EL (cell line): ENCODE measurements around the gene CAPNS2.
"Not testable (repeated sequence)": the region's sequence is repeated elsewhere in the genome, so short reads cannot be mapped to it uniquely, and the experiment has no call there.

Experiments
- DNase-seq: peaks from one replicate; pipeline ENCODE4 v3.0.0-alpha.2; 2016

The CAPNS2 gene

DNA sequence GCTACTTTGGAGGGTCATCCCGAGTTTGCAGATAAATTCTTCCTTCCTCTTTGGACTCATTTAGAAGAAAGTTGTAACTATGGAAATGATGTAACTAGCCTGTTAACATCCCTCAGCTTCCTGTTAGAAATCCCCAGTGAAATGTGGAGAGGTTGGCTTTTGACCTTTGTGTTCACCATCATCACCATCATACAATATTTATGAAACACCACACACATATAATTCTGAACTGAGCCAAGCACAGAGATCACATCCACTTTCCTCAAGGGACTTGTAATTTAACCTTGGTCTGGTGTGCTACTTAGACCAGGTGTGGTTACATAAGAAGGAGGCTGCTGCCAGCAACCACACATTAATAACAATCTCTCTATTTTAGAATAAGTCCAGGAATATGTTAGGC lies 2.5 kb downstream of the CAPNS2 start:
- DNase-seq: peak; percentile 3

DNA sequence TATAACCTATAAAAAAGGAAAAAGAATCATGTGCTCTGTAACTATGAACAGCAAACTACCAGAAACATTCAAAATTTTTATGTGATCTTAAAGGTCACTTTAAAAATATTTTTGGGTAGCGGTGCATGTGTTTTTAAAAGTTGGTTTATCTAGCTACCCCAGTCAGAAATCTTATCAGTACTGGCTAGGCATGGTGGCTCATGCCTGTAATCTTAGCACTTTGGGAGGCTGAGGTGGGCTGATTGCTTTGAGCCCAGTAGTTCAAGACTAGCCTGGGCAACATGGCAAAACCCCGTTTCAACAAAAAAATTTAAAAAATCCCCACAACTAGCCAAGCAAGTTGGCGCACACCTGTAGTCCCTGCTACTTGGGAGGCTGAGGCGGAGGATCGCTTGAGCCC lies 3.7 kb downstream of the CAPNS2 start:
- no peak for DNase-seq

GRCh38 chr16:55571191-55571897 lies 4.9 kb downstream of the CAPNS2 start:
- no peak for DNase-seq

DNA sequence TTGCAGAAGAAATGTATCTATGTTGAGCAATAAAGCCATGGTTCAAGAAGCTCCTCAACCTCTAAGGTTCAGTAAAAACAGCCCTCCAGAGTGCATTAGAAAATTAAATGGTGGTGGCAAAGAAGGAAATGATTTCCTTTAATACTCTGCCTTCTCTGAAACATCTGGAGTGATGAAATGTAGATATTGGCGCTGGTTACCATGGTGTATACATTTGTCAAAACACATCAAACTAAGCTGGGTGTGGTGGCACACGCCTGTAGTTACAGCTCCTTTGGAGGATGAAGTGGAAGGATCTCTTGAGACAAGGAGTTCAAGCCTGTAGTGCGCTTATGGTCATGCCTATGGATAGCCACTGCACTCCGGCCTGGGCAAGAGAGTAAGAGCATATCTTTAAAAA lies 6.0 kb downstream of the CAPNS2 start:
- DNase-seq: no peak

DNA sequence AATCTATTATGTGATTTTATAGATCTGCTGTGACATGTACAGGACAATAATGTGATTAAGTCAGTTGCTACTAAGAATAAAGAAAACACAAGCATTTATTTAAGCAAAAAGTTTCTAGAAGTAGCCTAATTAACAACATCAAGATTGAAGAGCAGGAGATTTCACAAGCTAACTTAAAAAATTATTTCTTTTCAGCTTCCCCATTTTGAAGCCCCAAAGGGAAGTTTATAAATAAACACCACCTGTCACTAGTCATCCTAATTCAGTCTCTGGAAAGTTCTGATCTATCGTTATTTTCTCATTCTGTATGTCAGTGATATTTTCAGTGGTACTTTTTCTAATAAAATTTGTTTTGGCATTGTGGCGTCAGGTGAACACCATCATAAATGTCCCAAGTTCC lies 8.3 kb downstream of the CAPNS2 start:
- no peak for DNase-seq

- DNase-seq: no peak
Observed at GRCh38 chr16:55575496-55575895, 9.0 kb downstream of the CAPNS2 start.

DNA sequence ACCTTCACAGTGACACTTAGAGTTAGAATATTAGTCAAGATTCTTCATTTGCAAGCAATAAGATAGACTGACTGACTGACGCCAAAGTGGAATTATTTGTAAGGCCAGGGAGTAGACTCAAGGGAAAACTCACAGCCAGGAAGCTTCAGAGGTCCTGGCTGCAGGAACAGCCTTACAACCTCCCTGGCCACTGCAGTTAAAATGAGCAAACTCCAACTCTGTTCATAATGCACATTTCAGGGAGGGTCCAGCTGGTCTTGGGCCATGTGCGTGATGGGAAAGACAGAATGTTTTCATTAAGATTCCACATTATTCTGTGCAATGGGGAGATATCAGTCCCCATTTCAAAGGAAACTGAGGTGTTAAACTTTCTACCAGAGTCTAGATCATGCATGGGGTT lies 9.9 kb downstream of the CAPNS2 start:
- no peak for DNase-seq

DNA sequence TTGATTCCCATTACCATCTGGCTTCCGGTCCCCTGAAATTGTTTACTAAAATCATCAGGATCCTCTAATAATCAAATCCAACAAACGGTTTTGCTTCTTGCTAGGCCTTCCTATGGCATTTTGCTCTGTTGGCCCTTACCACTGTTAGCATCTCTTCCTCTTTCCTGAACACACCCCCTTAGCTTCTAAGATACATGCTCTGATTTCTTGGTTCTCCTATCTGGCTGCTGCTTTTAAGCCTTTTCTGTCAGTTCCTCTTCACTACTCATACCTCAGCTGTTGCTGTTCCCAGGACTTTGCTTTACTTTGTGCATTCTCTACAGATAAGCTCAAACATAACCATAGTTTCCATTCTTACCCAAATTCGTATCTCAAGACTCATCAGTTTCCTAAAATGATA lies 11.4 kb downstream of the CAPNS2 start:
- DNase-seq: no peak

GRCh38 chr16:55585631-55586030 lies 19.1 kb downstream of the CAPNS2 start:
- no peak for DNase-seq

- DNase-seq: no peak
Observed at GRCh38 chr16:55588799-55589198, 22.3 kb downstream of the CAPNS2 start.

- DNase-seq: no peak
Observed at GRCh38 chr16:55592306-55592705, 25.8 kb downstream of the CAPNS2 start.

GRCh38 chr16:55597928-55598327 lies 31.4 kb downstream of the CAPNS2 start:
- no peak for DNase-seq

DNA sequence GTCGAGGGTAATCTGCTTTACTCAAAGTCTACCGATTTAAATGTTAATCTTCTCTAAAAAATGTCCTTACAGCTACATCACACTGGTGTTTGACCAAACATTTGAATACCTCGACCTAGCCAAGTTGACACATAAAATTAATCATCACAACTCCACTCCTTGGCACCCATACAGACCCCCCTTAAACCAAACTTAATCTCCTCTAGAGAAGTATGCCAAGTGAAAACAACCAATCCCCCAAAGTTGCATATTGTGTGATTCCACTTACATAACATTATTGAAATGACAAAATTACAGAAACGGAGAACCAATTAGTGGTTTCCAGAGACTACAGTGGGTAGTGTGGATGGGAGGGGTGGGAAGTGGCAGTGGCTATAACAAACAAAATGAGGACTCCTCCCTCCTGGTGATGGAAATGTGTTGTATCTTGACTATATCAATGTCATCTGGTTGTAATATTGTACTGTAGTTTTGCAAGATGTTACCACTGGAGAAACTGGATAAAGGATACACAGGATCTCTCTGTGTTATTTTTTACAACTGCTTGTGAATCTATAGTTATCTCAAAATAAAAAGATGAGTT lies 39.4 kb downstream of the CAPNS2 start:
- no peak for DNase-seq

DNA sequence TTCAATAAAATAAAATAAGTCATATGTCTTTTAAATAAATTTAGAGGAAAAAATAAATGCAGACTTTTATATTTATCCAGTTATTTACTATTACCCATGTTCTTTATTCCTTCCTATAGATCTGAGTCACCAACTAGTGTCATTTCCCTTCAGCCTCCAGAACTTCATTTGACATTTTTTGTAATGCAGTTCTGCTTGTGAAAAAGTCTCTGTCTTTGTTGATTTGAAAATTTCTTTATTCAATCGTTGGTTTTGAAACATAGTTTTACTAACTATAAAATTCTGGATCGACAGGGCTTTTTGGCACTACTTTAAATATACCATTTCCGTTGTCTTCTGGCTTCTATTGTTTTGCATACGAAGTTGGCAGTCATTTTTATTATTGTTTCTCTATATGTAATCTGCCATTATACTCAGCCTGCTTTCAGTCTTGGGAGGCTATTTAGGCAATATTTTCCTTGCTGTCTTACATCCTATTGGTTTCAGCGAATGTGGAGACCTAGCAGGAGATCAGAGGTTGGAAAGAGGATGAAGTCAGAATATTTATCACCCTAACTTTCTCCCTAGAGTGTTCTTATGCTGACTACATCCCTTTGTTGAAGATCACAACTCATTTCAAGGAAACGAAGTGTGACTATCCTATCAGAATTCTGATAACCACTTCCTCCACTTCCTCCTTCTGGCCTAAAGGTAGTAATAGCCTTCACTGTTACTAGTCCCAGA lies 47.3 kb downstream of the CAPNS2 start:
- DNase-seq: no peak

DNA sequence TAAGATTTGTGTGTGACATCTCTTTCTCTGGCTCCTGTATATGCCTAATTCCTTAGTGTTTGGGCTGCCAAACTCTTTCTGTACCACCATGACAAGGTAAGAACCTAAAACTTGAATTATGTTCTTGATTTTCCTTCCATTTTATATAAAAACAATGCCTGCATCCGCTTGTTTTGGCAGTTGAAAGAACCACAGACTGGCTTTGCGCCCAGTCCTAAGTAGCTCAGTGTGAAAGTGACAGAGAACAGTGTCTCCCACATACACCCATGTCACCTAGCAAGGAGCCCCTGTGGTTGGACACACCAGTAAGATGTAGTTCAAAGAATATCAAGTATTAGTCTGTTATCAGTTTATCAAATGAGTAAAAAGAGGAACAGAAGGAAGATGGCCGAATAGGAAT lies 48.6 kb downstream of the CAPNS2 start:
- DNase-seq: no peak

DNA sequence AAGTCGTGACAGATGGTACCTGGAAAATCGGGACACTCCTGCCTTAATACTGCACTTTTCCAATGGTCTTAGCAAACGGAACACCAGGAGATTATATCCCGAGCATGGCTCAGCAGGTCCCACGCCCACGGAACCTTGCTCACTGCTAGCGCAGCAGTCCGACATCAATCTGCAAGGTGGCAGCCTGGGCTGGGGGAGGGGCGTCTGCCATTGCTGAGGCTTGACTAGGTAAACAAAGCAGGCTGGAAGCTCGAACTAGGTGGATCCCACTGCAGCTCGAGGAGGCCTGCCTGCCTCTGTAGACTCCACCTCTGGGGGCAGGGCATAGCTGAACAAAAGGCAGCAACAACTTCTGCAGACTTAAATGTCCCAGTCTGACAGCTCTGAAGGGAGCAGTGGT lies 49.2 kb downstream of the CAPNS2 start:
- DNase-seq: not testable (repeated sequence)
